Mammary epithelial cell (primary cell): Measurements from ENCODE around the gene GYG2.

Source experiments
- EZH2 ChIP-seq: IDR thresholded peaks from 2 replicates; pipeline ENCODE4 v1.6.1; 2012; ENCODE audit warnings: low read length, inconsistent platforms, borderline replicate concordance
- TF ChIP-seq, protein P1 (sequence below), 2 donors: IDR thresholded peaks in 1 of 2; conservative IDR thresholded peaks in 1 of 2; 2 replicates each; pipeline ENCODE4 v1.5.1; 2011 to 2012; ENCODE audit warnings: inconsistent platforms in 2 of 2, low read length in 2 of 2, mild to moderate bottlenecking in 2 of 2, control low read depth in 1 of 2, low read depth in 1 of 2; ENCODE audit not compliant: insufficient read depth in 1 of 2; ENCODE audit errors: extremely low read depth in 1 of 2

DNA sequence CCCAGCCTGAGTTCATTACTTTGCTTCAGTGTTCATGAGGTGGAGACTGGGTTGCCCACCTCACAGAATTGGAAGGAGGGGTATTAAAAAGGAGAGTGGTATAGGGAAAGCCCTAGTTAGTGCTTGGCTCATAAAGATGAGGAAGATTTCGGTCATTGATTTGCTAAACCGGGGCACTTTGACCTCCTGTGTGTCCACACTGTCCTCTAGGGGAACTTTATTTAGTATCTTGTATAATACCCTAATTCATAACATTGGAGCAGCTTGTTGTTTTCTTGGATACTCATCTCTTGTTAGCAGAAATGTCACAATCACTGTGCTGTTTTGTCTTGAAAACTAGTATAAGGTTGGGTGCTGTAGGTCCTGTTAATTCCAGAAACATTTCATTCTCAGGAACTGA is 49.8 kb downstream of the GYG2 start:
- TF ChIP-seq, protein P1, sequence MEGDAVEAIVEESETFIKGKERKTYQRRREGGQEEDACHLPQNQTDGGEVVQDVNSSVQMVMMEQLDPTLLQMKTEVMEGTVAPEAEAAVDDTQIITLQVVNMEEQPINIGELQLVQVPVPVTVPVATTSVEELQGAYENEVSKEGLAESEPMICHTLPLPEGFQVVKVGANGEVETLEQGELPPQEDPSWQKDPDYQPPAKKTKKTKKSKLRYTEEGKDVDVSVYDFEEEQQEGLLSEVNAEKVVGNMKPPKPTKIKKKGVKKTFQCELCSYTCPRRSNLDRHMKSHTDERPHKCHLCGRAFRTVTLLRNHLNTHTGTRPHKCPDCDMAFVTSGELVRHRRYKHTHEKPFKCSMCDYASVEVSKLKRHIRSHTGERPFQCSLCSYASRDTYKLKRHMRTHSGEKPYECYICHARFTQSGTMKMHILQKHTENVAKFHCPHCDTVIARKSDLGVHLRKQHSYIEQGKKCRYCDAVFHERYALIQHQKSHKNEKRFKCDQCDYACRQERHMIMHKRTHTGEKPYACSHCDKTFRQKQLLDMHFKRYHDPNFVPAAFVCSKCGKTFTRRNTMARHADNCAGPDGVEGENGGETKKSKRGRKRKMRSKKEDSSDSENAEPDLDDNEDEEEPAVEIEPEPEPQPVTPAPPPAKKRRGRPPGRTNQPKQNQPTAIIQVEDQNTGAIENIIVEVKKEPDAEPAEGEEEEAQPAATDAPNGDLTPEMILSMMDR (conservative IDR thresholded peaks at IDR 0.05 in 1 of 2, IDR thresholded peaks at IDR 0.05 in 1 of 2; ENCODE audit: extremely low read depth in 1 of 2, insufficient read depth in 1 of 2, low read depth in 1 of 2, low read length in 2 of 2): no peak
- no peak for TF ChIP-seq EZH2
